ENCODE measurements around the gene NAALADL2.

The NAALADL2 gene

GRCh38 chr3:174859114-174859735 is at the start of gene NAALADL2:
Gene NAALADL2 (plus strand): TSS chr3:174859334.
- no peak for DNase-seq

- no peak for DNase-seq
Measured at GRCh38 chr3:174810254-174810653, 48.9 kb upstream of the NAALADL2 start.

- DNase-seq: no peak
Measured at GRCh38 chr3:174812172-174812862, 46.8 kb upstream of the NAALADL2 start.

- no peak for DNase-seq
Measured at GRCh38 chr3:174815750-174816149, 43.4 kb upstream of the NAALADL2 start.

- no peak for DNase-seq
Measured at GRCh38 chr3:174820885-174821284, 38.2 kb upstream of the NAALADL2 start.

- no peak for DNase-seq
Measured at GRCh38 chr3:174821477-174821876, 37.7 kb upstream of the NAALADL2 start.

GRCh38 chr3:174822320-174822719 is 36.8 kb upstream of the NAALADL2 start:
- DNase-seq: no peak

- DNase-seq: no peak
Measured at GRCh38 chr3:174826069-174826468, 33.1 kb upstream of the NAALADL2 start.

DNA sequence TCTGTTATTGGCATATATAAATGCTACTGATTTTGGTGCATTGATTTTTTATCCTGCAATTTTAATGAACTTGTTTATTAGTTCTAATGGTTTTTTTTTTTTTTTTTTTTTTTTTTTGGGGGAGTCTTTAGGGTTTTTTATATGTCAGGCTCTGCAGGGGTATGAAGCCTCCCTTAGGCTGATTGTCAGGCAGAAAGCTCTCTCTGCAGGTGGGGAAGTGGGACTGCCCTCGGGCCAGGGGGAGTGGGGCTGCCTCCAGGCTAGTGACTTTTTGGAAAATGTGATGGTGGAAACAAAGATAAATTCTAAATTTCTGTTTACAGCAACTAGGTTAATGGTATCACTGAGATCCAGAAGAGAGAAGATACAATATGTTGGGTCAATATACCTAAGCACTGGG is 14.4 kb upstream of the NAALADL2 start:
- no peak for DNase-seq

GRCh38 chr3:174846055-174846454 is 13.1 kb upstream of the NAALADL2 start:
- DNase-seq: no peak

DNA sequence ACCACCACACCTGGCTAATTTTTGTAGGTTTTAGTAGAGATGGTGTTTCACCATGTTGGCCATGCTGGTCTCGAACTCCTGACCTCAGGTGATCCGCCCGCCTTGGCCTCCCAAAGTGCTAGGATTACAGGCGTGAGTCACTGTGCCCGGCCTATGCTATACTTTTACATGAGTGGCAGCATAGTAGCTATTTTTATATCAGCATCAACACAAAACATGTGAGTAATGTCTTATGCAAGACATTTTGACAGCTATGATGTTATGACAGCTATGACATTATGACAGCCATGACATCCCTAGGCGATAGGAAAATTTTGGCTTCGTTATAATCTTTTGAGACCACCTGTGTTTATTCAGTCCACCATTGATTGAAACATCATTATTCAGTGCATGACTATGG is 4.1 kb upstream of the NAALADL2 start:
- no peak for DNase-seq

DNA sequence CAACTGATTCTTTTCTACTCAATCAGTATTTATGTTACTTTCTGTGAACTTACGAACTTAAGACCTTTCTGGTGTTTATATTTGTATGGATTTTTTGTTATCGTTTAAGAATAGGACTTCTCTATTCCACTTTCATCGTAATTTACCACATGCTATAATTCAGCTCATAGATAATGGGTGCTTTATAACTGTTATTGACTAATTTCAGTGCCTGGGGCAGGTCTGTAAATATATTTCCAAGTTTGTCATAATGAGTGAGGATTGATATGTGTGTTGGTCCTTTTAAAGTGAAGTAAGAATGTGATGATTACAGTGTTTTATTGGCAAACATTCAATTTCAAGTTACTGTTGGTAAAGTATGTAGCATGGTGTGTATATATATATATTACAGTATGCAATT is 1.8 kb upstream of the NAALADL2 start:
- DNase-seq: no peak

DNA sequence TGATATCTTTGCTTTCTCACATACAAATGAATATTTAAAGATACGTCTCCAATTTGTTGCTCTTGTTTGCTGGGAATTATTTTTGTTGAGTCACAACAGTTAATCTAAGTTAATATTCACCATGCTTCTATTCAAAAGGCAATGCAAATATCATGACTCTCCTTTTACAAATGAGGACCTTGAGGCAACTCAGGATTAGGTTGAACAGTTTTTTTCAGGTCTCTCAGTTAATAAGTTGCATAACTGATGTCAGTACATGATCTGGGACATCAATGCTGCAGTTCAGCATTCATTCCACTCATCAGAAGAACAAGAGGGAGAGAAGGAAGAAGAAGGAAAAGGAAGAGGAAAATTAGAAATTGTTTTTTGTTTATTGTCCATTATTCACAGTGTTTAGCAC is 781 bp upstream of the NAALADL2 start:
- DNase-seq: no peak

GRCh38 chr3:174859756-174860155 is 622 bp downstream of the NAALADL2 start:
- no peak for DNase-seq

DNA sequence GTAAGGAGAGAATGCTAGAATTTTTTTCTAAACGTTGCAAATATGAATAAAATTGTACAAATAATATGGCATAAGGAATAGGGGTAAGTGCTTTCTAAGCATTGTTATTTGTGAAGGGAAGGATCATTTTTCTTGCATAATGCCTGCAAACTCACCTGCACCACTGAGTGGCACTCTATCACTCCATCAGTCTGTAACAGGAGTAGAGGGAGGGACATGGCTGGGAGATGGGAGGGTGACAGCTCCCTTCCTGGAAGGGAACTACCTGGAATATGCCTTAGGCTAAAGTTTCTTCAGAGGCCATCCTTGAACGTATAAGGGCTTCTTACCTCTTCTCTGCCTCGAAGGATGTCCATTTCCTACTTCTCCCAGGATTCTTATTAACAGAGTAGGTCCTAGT is 3.0 kb downstream of the NAALADL2 start:
- peak in 1 of 2 experiments; percentile 2 for DNase-seq

- DNase-seq: no peak
Measured at GRCh38 chr3:174862666-174863065, 3.5 kb downstream of the NAALADL2 start.

DNA sequence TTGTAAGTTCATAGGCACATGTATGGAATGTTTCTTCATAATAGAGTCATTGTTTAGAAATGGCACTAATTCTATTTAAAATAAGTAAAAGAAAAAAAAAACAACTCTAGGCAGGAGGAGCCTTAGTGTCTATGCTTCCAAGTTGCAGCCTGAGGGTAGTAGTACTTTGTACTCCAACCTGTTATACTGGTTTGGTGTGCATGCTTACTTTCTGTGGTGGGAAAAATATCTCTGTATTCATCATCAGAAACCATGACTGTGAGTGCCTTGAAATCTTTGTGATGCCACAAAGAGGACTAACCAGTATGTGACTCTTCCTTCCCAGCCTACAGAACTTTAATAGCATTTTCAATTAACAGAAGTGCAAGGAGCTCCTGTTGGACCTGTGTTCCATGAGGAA is 4.4 kb downstream of the NAALADL2 start:
- no peak for DNase-seq

DNA sequence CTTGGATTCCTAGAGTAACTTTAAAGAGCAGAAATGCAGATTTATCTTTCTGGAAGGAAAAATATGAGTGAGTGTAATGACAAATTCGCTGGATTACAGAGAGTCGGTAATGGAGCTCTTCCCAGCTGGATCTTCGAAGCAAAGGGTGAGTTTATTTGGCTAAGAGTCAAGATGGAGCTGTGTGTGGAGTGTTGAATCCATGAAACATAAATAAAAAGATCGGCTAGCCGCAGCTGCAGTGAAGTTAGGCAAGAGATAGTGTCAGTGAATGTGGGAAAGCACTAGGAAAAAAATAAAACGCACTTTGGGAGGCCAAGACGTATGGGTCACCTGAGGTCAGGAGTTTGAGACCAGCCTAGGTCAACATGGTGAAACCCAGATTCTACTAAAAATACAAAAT is 10.3 kb downstream of the NAALADL2 start:
- no peak for DNase-seq

DNA sequence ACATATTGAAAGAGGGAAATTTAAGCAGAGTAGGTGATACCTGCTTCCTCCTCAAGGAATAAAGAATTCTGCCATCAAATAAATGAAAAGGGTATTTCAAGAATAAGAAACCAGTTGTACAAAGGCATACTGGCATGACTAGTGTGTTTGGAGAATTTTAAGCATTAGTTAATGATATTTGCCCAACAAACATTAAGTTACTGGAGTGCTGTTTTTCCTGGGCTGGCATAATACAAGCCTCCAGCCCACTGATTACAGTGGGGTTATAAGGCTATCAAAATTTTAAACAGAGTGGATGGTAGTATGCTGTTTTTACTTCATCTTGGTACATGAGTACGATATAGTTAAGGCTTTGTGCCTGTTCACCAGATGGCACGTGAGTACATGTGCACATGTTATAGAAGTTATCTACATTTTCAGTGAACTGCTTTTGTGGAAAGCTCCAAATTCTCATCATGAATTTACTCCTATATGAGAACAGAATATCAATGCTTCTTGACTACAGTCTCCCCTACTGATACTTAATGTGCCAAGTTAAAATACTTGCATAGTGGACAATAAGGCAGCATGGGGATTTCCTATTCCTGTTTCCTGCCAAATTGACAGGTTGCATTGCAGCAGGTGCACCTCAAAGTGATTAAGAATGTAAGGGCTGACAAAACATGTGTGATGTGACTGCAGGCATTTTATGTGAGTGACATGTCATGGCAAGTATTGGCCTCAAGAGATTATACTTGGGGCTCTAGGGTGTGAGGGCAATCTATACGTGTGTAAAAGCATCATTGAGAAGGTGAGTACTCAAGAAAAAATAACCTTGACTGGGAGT is 14.9 kb downstream of the NAALADL2 start:
- DNase-seq: no peak

DNA sequence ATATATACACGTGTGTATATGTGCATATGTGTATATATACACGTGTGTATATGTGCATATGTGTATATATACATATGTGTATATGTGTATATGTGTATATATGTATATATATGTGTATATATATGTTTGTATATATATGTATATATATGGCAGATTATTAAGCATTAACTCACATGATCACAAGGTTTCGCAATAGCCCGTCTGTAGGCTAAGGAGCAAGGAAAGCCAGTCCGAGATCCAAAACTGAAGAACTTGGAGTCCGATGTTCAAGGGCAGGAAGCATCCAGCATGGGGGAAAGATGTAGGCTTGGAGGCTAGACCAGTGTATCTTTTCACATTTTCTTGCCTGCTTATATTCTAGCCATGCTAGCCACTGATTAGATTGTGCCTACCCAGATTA is 23.7 kb downstream of the NAALADL2 start:
- no peak for DNase-seq

DNA sequence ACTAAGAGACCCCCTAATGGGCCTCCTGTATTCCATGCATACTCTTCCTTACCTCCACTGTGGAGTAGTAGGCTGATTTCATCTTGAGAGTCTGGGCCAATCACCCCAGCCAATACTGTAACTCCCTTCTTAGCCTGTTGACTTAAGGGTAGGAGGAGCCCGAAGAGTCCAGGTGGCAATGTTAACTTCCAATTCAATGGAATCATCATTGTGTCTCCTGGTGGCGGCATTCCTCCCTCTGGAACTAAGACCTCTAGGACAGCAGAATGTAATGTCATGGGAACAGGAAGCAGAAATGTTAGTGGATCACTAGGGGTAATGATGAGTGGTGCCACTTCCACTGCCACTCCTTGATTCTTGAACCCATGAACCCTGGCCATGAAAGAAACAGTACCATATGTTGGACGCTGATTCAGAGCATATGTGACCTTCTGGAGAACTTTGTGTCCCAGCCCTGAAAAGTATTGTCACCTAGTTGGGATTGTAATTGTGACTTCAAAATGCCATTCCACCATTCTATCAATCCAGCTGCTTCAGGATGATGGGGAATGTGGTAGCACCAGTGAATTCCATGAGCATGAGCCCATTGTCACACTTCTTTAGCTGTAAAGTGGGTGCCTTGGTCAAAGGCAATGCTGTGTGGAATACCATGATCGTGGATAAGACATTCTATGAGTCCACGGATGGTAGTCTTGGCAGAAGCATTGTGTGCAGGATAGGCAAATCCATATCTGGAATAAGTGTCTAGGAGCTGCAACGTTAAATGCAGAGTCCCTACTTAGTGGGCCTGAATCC is 24.9 kb downstream of the NAALADL2 start:
- no peak for DNase-seq

DNA sequence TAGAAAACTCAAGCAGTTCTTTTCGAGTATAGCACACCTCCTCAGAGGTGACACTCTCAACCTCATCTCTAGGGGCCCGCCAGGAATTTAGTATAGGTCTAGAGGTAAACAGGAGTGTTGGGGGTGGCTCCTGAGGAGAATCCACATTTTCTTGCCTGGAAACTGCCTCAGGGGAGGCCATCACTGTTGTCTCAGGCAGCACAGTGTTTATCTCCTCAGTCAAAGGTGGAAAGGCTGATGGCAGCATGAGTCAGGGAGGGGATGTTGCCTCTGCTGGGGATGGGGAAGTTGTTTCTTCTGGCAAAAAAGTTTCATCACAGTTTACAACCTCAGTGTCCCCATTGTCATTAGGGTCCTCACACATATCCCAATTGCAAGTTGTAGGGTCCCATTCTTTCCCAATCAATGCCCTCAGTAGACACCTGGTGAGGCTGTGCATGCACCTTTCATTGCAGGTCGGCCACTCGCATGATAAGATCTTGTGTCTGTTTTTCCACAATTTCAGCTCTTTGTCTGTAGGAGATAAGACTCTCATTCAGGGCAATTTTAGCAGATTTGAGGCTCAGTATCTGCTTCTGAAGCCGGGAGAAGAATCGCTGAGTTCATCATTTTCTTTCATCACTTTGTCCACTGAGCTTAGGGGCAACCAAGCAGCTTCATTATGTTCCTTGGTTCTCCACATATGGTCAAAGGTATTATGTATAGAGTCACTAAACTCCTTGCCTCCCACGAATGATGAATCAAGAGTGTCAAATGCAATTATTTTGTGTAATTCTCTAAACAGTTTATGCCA is 25.8 kb downstream of the NAALADL2 start:
- no peak for DNase-seq
